HEK293 (cell line): ENCODE results near the gene KRTAP24-1.

ENCODE experiments used
- CTCF ChIP-seq: fragments of 450-650 bp; formaldehyde crosslinking; IDR thresholded peaks from 2 replicates; pipeline ENCODE4 v1.5.1; 2016; ENCODE audit warnings: missing biosample characterization, missing genetic modification characterization
- KLF8 ChIP-seq: fragments of 450-650 bp; formaldehyde crosslinking; IDR thresholded peaks from 2 replicates; pipeline ENCODE4 v1.5.1; 2016; ENCODE audit warnings: missing biosample characterization, missing genetic modification characterization
- ZBTB1 ChIP-seq: fragments of 450-650 bp; formaldehyde crosslinking; IDR thresholded peaks from 2 replicates; pipeline ENCODE4 v1.5.1; 2016; ENCODE audit warnings: missing biosample characterization, missing genetic modification characterization
- ZNF112 ChIP-seq: fragments of 450-650 bp; formaldehyde crosslinking; IDR thresholded peaks from 2 replicates; pipeline ENCODE4 v1.5.0; 2017; ENCODE audit warnings: missing biosample characterization, missing genetic modification characterization
- ZNF2 ChIP-seq: fragments of 450-650 bp; formaldehyde crosslinking; IDR thresholded peaks from 2 replicates; pipeline ENCODE4 v1.5.1; 2016; ENCODE audit warnings: missing biosample characterization, missing genetic modification characterization
- ZNF239 ChIP-seq: fragments of 450-650 bp; formaldehyde crosslinking; IDR thresholded peaks from 2 replicates; pipeline ENCODE4 v1.5.1; 2016; ENCODE audit warnings: missing biosample characterization, missing genetic modification characterization
- TF ChIP-seq, protein P1 (sequence below): fragments of 450-650 bp; formaldehyde crosslinking; IDR thresholded peaks from 2 replicates; pipeline ENCODE4 v1.5.1; 2016; ENCODE audit warnings: missing biosample characterization, missing genetic modification characterization
- TF ChIP-seq, protein P2 (sequence below): fragments of 450-650 bp; formaldehyde crosslinking; IDR thresholded peaks from 2 replicates; pipeline ENCODE4 v1.5.1; 2016; ENCODE audit warnings: missing biosample characterization, missing genetic modification characterization

- TF ChIP-seq, protein P1, sequence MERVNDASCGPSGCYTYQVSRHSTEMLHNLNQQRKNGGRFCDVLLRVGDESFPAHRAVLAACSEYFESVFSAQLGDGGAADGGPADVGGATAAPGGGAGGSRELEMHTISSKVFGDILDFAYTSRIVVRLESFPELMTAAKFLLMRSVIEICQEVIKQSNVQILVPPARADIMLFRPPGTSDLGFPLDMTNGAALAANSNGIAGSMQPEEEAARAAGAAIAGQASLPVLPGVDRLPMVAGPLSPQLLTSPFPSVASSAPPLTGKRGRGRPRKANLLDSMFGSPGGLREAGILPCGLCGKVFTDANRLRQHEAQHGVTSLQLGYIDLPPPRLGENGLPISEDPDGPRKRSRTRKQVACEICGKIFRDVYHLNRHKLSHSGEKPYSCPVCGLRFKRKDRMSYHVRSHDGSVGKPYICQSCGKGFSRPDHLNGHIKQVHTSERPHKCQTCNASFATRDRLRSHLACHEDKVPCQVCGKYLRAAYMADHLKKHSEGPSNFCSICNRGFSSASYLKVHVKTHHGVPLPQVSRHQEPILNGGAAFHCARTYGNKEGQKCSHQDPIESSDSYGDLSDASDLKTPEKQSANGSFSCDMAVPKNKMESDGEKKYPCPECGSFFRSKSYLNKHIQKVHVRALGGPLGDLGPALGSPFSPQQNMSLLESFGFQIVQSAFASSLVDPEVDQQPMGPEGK (tag by site-specific recombination), result no peak
- TF ChIP-seq CTCF (tag by site-specific recombination), result no peak
- TF ChIP-seq, protein P2, sequence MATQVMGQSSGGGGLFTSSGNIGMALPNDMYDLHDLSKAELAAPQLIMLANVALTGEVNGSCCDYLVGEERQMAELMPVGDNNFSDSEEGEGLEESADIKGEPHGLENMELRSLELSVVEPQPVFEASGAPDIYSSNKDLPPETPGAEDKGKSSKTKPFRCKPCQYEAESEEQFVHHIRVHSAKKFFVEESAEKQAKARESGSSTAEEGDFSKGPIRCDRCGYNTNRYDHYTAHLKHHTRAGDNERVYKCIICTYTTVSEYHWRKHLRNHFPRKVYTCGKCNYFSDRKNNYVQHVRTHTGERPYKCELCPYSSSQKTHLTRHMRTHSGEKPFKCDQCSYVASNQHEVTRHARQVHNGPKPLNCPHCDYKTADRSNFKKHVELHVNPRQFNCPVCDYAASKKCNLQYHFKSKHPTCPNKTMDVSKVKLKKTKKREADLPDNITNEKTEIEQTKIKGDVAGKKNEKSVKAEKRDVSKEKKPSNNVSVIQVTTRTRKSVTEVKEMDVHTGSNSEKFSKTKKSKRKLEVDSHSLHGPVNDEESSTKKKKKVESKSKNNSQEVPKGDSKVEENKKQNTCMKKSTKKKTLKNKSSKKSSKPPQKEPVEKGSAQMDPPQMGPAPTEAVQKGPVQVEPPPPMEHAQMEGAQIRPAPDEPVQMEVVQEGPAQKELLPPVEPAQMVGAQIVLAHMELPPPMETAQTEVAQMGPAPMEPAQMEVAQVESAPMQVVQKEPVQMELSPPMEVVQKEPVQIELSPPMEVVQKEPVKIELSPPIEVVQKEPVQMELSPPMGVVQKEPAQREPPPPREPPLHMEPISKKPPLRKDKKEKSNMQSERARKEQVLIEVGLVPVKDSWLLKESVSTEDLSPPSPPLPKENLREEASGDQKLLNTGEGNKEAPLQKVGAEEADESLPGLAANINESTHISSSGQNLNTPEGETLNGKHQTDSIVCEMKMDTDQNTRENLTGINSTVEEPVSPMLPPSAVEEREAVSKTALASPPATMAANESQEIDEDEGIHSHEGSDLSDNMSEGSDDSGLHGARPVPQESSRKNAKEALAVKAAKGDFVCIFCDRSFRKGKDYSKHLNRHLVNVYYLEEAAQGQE, result no peak
- TF ChIP-seq ZNF239 (tag by site-specific recombination), result no peak
- TF ChIP-seq ZNF2 (tag by site-specific recombination), result no peak
- TF ChIP-seq KLF8, result no peak
- no peak for TF ChIP-seq ZNF112
- TF ChIP-seq ZBTB1 (tag by site-specific recombination), result no peak
These were observed 24.1 kb upstream of the KRTAP24-1 start for GRCh38 chr21:30306884-30307283.
